NCI-H446 (cell line): ENCODE results near the gene CLNK.
A peak's percentile ranks its signal among the peaks of the same experiment; 100 is the strongest.

Experiments used
- DNase-seq, 2 experiments: peaks; one replicate each; lab custom pipeline; 2025; lab: John Stamatoyannopoulos, UW

CLNK gene

GRCh38 chr4:10612476-10612875 is 72.1 kb downstream of the CLNK start:
- DNase-seq, result no peak

DNA sequence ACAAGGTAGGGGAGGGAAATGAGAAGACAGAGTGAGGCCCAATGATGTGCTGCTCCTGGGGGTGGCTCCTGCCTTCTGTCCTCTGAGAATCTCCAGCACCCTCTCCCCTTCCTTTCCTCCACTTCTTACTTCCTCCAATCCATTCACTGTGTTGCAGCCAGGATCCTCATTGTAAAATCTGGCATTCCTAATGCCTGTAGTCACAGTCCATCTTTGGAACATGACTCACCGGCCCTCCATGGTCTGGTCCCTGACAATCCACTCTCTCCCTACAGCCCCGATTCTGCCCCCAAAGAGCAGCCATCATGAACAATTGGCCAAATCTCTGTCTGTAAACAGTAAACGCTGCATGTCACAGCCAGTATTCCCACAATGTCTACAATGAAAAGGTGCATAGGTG is 72.9 kb downstream of the CLNK start:
- no peak for DNase-seq

GRCh38 chr4:10608501-10609219 is 75.9 kb downstream of the CLNK start:
- DNase-seq, result no peak

DNA sequence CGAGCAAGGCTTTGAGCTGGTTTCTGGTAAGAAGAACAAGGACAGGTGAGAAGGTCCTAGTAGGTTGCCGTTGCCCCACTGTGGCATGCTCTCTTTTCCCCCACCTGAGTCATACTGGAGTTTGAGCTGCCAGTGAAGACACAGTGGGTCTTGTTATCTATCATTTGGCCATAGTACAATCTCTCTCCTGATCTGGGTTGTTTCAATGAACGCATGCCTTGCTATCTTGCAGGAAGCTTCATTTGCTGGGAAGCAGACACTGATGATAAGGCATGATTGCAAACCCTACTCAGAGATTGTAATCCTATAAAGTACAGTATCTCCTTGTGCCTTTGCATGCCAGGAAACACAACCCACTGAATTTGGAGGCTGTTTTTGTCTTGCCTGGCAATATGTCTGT is 77.4 kb downstream of the CLNK start:
- DNase-seq, result no peak

DNA sequence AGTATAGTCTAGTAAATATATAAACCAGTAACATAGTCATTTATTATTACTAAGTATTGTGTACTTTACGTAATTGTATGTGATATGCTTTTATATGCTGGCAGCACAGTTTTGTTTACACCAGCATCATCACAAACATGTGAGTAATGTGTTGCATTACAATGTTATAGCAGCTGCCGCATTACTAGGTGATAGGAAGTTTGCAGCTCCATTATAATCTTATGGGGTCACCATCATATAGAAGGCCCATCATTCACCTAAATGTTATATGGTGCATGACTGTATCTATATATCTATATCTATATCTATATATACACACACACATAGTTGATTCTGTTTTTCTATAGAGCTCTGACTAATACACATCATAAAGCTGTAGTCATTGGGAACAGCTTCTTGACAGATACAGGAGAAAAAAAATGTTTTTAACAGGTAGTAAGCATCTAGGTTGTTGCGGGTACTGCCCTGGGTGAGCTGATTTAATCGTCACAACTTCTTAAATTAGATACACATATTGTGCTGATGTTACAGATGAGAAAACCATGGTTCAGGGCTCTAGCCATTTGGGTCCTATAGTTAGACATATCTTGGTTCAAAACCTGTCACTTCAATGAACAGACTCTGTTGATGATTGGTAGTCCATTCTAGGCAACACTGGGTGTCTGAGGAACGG is 77.9 kb downstream of the CLNK start:
- no peak for DNase-seq

DNA sequence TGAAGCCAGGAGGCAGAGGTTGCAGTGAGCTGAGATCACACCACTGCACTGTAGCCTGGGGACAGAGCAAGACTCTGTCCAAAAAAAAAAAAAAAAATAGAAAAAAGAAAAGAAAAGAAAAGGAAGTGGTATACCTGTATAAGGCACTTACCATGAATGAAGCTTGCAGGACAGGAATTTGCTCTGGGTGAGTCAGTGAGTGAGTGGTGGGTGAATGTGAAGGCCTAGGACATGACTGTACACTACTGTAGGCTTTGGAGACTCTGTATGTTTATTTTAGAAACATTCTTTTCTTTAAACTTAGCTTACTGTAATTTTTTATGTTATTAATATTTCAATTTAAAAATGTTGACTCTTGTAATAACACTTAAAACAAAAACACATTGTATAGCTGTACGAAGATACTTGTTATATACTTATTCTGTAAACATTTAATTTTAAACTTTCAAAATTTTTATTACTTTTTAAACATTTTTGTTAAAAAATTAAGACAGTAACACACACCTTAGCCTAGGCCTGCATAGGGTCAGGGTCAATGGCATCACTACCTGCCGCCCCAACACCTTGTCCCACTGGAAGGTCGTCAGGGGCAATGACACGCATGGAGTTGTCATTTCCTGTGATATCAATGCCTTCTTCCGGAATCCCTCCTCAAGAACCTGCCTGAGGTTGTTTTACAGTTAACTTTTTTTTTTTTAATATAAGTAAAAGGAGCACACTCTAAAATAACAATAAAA is 78.7 kb downstream of the CLNK start:
- DNase-seq, result no peak

- no peak for DNase-seq
These were observed 79.5 kb downstream of the CLNK start for GRCh38 chr4:10605031-10605430.

- no peak for DNase-seq
These were observed 85.0 kb downstream of the CLNK start for GRCh38 chr4:10599574-10599973.

DNA sequence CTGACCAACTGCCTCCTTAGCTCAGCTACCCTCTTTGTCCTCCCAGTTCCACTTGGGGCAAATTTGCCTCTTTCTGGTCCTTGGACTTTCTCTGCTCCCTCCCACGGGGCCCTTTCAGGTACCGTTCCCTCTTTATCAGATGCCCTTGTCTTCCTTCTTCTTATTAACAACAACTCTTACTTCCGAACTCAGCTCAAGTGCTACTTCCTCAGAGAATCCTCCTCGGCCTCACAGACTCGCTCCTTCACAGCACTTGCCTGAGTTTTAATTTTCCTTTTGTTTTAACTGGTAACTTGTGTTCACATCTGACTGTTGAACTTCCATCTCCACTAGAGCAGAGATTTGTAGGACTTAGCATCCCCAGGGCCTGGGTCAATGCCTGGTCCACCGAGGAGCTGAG is 85.7 kb downstream of the CLNK start:
- no peak for DNase-seq

- DNase-seq, result no peak
These were observed 87.8 kb downstream of the CLNK start for GRCh38 chr4:10596586-10597290.

DNA sequence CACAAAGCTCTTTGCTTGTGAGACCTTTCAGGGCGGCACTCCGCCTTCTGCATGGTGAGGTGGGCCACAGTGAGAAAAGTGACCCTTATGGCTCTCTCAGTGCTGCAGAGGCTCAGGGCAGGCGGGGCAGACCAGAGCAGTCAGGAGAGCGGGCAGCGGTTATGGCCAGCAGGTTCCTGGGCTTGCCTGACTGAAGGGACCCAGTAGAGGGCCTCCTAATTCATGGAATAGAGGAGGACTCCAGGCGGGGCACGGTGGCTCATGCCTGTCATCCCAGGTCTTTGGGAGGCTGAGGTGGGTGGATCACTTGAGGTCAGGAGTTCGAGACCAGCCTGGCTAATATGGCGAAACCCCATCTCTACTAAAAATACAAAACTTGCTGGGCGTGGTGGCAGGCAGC is 91.4 kb downstream of the CLNK start:
- DNase-seq, result no peak

DNA sequence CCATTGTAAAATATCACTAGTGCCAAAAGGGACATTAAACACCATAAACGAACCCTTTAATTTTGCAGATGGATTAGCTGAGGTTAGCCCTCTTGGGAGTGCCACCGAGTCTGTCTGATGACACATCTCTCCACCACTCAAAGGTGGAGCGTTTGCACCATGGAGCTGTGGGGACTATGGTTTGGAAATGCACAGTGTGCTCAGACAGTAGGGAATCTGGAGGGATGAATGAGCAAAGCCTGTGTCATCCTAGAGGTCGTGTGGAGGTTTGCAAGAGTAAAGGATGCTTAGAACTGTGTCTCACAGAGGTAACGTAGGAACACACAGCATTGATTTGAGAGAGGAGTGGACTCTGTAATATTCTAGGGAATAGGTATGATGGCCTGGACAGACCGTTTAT is 93.7 kb downstream of the CLNK start:
- no peak for DNase-seq

DNA sequence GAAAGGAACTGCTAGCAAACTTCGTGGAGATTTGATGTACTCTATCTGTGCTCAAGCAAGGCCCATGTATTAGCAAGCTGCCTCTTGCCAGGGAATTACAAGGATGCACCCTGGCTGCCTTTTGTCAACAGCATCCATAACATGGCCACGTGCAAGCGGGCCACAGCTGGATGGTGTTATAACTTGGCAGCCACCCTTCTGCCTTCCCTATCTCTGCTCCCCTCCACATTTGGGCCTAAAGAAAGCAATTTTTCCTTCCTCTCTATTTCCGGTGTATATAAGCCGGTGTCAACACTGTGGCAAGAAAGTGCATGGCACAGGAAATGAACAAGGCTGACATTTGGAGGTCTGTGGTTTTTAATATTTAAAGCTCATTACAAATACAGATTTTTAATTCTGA is 94.8 kb downstream of the CLNK start:
- no peak for DNase-seq

DNA sequence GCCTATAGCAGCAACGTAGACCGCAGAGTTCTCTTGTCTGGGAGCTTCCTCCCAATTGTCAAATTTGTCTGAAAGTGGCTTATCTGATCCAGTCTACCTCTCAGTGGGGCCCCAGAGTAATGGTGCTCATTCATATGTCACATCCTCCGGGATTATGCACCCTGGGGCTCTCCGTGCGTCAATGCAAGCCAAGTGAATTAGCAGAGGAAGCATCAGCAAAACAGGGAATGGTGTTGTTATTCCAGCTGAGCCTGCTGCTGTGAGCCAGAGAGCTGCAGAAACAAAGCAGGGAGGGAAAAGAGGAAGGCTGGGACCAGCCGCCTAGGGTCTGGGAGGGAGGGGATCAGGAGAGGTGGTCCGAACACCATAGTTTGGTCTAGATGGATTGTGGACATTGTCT is 95.2 kb downstream of the CLNK start:
- DNase-seq, result no peak

DNA sequence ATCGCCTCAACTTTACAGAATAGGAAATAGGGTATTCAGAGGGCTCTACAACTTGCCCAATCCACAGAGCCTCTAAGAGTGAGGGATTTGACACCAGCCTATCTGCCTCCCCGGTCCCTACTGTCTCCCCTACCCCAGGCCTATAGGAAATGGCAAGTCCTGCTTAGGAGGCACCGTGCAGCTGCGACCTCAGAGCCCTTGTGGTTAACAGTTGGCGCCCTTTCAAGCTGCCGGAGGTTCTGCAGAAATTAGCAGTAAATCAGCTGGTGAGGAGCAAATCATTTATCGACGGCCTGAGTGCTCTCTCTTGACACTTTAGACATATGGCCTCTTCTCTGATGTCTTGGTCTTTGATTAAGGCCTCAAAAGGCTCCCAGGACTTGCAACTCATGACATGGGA is 96.9 kb downstream of the CLNK start:
- DNase-seq, result no peak

DNA sequence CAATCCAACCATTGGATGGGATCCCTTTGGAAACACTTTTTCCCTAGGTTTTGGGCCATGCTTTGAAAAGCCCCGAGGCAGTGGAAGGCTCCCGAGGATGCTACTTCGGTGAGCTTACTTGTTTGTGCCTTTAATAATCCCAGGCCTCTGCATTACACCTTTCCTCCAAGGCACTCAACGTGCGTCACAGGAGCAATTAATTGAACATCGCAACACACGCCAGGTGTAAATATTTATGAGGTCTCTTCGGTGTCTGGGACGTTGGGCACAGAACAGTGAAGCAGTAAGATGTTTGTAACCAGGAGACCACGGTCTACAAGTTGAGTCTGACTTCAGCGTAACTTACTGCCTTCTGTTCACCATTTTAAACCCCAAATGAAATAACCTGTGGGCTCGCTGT is 97.3 kb downstream of the CLNK start:
- DNase-seq, result no peak

- DNase-seq, result no peak
These were observed 100.5 kb downstream of the CLNK start for GRCh38 chr4:10584042-10584441.

DNA sequence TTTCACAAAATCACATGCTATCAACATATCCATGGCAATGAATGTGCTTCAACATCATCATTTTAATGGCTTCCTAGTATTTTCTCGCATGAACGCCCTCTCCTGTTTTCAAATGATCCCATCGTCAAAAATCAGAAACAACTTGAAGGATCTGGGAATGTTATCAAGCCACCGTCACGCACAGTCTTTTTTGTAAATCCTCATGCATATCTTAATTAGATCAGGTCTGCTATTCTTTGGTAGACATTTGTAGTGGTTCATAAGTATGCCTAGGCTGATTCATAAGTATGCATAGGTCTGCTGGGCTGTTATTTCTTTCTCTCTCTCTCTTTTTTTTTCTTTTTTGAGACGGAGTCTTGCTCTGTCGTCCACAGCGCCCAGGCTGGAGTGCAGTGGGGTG is 101.6 kb downstream of the CLNK start:
- no peak for DNase-seq

DNA sequence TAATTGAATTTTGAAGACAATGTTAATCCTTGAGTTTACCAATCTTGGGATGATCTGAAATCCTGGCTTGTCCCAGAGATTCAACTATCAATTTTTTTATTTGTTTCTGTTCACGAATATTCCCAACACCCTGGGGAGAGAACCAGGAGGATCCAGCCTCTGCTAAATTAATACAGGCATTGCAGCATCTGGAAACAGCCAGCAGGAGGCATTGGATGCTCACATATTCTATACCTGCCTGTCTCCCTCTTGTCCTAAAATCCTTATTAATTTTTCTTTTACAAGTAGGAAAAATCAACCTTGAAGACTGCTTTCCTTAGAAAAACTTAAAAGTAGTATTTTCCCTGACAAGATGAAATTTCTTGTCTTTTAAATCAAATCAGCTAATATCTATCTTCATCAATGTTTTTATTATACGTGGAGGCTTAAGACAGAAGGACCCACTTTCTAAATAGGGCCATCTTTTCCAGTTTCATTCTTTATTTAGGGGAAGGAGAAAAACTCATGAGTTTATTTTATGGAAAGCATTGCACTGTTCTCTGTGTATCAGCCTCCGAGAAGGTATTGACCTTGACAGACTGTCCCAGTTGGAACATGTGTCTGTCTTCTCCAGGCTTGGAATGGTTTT is 102.4 kb downstream of the CLNK start:
- peak; percentile 23 to 53 for DNase-seq

GRCh38 chr4:10581022-10581421 is 103.5 kb downstream of the CLNK start:
- DNase-seq, result no peak

DNA sequence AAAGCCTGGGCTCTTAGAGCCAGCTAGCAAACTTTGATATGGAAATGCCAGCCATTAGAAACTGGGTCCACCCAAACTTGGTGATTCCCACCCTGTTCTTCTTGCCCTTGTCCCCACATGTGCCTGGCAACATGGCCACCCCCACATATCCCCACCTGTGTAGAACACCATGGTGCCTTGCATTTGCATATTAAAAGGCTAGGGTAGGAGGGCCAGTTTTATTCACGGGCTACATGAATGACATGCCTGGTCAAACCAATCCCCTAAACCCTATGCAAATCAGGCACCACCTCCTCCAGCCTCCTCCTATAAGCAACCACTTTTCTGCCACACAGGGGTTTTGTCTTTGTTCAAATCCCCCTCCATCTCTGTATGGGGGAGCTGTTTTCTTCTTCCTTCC is 104.9 kb downstream of the CLNK start:
- DNase-seq, result no peak
